Measurements from ENCODE around the gene C5orf15.
"Not testable (repeated sequence)": the region's sequence is repeated elsewhere in the genome, so short reads cannot be mapped to it uniquely, and the experiment has no call there.

C5orf15 gene

DNA sequence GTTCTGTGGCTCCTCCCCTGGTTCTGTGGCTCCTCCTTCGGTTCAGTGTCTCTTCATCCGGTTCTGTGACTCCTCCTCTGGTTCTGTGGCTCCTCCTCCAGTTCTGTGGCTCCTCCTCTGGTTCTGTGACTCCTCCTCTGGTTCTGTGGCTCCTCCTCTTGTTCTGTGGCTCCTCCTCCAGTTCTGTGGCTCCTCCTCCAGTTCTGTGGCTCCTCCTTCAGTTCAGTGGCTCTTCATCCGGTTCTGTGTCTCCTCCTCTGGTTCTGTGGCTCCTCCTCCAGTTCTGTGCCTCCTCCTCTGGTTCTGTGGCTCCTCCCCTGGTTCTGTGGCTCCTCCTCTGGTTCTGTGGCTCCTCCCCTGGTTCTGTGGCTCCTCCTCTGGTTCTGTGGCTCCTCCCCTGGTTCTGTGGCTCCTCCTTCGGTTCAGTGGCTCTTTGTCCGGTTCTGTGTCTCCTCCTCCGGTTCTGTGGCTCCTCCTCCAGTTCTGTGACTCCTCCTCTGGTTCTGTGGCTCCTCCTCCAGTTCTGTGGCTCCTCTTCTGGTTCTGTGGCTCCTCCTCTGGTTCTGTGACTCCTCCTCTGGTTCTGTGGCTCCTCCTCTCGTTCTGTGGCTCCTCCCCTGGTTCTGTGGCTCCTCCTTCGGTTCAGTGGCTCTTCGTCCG, 32.3 kb downstream of the C5orf15 start:
- not testable (repeated sequence) for DNase-seq

DNA sequence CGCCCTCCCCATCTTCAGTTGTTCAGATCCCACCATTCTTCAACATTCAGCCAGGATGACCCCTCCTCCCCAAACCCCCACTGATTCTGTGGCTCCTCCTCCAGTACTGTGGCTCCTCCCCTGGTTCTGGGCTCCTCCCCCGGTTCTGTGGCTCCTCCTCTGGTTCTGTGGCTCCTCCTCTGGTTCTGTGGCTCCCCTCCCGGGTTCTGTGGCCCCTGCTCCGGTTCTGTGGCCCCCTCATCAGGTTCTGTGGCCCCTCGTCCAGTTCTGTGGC, 32.8 kb downstream of the C5orf15 start:
- DNase-seq, result no peak

DNA sequence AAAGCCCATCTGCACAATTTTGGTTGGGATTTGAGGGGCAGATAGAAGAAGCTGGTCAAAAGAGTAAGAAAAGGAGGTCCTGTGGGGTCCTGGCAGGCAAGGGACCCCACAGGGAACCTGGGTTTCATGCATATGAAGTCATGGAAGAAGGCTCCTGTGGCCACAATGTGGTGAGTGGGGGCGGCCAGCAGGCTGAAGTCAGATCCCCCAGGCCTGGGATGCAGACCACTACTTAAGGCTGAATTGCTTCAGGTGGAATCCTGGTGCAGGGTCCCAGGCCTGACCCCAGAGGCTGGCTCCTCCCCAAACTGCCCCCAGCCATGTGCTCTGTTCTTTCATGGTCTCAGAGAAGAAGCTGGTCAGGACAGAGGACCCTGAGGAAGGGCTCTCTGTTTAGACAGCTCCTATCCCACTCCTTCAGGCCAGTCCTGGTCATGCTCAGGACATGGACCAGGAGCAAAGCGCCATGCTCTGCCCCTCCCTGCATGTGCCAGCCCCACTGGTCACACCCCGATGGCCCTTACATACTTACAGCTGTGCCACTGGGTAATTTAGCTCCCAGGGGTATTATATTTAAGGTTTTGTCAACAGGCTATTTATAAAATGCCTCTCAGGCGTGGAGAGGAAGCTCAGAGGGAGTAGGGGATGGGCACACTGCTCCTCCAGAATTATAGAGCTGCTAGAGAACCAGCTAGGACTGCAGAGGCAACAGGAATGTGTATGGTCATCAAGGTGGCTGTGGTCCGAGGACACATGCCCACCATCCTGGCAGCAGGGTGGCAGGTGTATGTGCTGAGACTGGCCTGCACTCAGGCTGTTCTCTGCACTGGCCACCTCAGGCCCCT, 33.4 kb downstream of the C5orf15 start:
- DNase-seq, result no peak

DNA sequence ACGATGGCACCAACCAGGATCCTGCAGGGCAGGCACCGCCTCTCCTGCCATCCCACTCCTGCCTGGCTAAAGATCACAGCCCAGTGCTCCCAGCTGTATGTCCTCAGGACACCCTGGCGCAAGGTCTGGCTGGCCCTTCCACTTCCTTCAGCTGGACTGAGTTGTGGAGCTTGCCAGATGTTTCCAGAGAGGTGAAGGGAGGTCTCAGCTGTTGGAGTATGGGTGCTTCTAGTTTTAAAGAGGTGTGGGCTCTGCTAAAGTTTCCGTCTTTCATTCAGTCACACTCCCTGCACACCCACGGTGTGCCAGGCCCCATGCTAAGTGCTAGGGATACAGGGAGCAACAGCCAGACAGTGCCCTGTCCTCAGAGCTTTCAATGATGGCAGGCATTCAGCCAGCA, 34.1 kb downstream of the C5orf15 start:
- DNase-seq, result no peak

DNA sequence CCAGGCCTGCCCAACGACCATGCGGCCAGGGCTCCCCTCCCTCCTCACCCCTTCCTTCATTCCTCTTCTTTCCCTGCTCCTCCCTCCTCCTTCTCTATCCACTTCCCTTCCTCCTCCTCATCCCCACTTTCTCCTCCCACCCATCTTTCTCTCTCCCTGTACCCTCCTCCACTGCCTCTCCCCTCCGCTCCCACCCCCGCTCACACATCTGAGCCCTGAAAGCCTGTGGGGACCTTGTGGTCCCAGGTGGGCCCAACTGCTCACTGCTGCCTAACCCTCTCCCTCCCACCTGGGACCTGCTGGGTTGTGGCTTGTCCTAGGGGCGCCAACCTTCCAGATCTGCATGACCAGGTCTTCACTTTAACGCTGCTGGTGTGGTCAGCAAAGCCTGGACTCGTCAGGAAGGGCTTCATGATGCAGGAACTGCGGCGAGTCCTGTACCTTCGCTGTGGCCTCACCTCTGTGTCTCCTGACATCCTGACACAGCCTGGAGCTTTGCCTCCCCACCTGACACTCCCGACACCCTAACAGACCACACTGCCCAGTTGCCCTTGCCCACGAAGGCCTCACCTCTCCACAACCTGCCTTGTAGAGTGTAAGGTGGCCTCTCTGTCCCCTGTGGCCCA, 34.6 kb downstream of the C5orf15 start:
- DNase-seq, result no peak

DNA sequence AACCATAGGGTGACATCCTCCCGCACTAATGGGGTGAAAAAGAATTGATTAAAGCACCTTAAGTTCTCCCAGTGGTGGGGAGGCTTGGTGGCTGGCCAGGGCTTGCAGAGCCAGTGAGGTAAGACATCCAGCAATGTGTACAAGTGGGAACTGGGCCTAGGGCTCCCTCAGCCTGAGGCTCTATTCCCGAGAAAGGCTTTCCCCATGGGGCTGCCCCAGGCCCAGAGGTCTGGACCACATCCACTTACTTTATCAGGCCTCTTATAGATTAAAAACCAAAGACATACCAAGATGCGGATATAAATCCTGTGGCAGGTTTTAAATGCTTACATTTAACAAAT, 35.3 kb downstream of the C5orf15 start:
- no peak for DNase-seq

DNA sequence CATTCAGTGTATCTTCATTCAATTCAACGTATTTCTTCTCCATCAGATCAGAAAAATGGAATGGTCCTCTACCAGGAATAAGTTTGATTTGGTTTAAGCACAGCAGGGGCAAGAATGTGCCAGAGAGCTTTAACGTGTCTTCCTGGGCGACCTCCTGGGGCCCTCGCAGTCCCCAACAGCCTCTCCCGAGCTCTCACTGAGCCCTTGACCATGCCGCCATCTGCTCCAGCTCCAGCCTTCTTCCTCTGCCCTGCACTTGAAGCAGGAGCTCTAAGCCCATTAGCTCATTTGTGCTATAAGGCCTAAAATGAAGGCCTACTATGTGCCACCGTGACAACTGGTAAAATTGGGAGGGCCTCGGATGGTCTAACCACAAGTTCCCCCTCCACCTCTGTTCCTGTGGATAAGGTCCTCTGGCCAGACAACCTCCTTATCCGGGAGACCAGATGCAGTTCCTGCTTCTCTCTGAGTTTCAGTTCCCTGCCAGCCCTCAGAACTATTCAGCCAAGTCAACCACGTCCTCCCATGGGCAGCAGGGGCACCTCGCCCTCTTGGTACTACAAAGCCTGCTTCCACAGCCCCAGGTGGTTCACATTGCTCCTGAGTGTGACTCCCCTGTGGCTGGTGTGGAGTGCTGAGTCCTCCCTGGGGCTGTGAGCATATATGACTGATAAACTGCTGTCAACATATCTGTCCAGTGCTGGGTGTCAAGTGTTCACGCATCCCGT, 35.8 kb downstream of the C5orf15 start:
- no peak for DNase-seq

DNA sequence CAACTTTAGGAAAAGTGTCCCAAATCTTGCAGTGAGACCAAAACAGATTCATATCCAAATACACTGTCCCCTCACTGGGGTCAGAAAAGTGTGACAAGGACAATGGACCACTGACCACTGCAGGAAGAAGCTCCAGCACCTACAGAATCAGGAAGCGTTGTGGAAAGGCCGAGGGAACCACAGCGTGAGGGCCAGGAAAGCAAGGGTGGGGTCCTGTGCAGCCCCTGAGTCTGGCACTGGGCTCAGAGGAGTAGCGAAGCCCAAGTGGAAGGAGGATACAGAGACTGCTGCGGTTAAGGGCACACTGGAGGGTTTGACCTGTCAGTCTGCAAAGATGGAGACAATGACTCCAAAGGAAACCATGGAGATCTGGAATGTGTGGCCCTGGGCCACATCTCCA, 36.9 kb downstream of the C5orf15 start:
- DNase-seq, result no peak

DNA sequence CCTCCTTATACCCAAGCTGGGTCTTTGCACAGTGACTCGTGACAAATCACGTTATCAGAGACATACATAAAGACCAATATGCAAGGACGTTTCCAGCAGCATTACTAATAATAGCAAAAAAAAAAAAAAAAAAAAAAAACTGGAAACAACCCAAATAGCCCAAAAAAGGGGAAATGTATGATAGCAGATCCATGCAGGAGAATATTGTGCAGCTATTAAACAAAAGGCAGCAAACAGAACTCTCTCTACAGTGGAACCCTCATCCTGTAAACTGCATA, 37.7 kb downstream of the C5orf15 start:
- no peak for DNase-seq

DNA sequence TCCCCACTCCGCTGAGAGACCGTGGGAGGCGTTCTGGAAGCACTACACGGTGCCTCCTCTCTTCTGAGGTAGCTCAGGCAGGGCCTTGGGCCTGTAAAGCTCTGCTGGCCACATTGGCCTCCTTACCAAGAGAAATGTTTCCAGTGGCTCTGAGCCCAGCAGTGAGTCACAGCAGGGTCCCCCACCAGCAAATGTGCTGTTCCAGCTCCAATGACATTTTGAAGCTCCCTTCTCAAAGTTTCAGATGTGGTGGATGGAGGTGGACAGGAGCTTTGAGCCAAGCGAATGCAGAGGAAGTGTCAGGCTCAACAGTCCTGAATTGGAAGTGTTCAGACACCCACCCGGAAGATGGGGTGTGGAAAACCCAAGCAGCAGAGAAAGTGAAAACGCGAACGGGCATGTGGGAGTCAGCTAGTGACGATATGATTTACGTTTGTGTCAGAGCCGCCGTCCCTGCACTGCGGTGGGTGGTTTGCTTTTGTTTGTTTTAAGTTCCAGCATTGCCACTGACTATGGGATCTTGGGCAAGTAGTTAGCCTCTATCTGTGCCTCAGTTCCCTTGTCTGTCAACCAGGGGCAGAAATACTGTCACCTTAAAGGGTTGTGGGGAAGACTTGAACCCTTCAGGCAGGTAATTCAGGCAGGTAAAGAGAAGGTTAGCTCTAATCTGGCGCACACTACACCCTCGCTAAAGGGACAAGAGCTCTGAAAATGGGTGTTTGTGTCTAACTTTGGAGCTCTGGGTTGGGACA, 38.2 kb downstream of the C5orf15 start:
- DNase-seq, result peak; percentile 34

DNA sequence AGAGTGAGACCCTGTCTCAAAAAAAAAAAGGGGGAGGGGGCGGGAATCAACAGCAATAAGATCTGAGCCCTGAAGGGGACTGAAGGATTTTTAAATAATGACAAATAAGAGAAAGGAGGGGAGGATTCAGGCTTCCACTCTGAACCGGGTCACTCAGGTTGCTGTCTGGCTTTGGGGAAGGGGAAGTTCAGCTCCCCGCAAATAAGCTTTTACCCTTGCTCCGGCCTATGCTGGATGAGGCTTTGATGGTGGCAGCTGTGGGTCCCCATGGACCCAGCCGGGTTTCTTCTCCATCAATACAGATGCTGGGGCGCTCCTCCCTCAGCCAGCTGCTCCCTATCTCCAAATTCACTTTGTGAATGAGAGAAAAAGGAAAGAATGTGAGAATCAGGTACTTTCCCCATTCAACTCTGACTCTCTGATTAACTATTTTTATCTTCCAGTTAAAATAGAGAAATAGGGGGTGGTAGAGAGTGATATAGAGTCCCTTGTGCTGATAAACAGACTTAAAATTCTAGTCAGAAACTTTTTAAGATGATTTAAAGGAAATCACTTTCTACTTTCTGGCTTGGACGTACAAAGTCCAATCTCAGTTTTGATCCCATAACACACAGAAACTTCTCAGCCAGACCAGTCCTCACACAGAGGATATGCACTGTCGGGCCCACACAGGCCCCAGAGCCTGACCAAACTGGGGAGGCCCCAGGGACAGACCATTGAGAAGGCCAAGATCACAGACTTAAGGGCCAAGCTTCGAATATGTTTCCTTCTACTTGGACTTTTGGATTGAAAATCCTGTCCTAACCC, 39.6 kb downstream of the C5orf15 start:
- no peak for DNase-seq

DNA sequence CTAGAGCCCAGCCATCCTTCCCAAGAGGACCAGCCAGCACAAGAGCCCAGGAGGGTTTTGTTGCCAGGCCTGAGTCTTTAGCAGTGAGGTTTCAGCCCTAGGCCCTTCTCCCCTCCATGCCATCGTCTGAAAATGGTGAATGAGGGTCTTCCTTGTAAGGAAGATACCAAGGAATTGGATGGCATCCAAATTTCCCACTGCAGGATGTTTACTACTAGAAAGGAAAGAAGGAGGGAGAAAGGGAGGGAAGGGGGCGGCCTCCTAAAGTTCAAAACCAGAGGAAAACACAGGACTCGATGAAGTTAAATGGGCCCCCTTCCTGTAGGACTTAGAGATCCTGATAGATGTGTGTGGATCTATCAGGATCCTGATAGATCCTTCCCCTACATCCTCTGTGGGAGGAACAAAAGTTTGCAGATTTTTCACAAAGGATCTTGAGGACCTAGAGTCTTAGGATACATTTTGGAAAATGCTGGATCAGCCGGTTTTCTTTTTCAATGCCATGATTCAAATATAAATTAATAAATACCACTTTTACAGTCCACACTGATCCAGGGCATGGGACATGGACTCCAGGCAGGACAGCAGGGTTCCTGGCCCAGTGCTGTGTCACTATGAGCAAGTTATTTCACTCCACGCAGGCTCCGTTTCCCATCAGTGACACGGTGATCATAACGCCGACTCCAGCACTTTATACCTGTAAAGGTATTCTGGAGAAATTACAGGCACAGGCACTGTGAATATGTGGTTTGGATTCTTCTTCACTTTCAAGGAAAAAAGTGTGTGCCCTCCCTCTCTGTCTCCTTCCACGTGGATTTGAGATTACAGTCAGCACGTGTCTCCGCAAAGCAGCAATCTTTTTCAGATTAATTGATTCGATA, 40.9 kb downstream of the C5orf15 start:
- DNase-seq, result no peak

DNA sequence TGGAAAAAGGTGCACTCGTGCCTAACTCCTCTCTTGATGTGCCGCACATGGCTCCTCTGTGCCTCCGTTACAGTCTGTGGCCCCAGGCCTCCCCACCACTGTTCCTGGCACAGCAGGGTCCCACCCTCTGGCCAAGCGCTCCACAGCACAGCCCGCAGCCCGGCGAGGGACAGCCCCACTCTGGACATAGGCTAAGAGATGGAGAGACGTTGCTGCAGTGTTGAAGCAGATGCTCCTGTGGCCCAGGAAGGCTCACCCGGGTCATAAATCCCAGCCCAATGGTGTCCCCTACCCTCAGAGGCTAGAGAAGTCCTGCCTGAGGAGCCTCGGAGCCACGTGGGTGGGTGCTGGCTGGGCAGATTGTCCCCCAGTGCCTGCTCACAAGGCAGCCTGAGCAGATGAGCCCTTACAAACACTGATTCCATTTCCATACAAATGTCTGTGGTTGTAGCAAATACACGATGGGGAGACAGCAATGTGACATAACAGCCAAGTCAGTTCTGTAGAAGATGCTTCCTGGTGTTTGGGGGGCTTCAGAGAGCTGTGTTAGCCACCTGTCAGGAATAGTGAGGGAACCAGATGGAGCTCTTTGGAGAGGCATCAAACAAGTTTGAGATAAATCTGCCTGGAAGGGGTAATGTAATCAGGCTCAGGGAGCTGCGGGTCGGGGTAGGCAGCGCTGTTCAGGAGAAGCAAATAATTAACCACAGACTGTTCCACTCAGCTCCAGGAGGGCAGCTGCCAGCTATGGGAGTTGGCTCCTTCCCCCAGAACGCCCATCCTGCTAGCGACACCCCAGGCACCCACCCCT, 41.7 kb downstream of the C5orf15 start:
- DNase-seq, result no peak

DNA sequence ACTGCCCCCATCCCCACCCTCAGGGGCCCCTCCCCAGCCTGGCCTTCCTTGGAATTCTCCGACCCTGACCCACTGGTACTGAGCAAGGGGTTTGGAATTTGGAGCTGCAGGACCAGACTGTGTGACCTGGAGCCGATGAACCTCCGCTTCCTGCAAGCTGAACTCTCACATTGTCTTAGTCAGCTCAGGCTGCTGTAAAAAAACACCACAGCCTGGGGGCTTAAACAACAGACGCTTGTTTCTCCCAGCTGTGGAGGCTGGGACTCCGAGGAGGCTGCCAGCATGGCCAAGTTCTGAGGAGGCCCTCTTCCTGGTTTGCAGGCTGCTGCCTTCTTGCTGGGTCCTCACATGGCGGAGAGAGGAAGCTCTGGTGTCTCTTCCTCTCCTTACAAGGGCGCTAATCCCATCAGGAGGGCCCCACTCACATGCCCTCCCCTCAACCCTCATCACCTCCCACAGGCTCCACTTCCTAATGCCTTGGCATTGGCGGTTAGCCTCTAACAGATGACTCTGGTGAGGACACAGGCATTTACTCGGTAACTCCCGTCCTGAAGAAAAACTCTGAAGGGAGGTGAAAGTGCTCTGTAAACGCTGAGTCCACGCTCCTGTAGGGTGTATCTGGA, 42.4 kb downstream of the C5orf15 start:
- DNase-seq, result no peak

DNA sequence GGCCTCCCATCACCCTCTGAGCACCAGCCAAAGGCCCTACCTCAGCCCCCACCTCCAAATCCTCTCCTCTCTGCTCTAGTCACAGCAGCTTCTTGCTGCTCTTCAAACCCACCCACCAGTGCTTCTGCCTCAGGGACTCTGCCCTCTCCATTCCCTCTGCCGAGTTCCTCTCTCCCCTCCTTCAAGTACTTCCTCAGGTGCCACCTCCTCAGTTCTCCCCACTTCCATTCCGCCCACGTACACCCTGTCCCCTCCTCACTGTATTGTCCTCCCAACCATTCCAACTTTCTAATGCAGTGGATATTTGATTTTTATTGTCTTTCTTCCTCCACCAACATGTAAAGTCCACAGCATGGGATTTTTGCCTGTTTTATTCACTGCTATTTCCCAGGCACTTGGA, 43.2 kb downstream of the C5orf15 start:
- no peak for DNase-seq

DNA sequence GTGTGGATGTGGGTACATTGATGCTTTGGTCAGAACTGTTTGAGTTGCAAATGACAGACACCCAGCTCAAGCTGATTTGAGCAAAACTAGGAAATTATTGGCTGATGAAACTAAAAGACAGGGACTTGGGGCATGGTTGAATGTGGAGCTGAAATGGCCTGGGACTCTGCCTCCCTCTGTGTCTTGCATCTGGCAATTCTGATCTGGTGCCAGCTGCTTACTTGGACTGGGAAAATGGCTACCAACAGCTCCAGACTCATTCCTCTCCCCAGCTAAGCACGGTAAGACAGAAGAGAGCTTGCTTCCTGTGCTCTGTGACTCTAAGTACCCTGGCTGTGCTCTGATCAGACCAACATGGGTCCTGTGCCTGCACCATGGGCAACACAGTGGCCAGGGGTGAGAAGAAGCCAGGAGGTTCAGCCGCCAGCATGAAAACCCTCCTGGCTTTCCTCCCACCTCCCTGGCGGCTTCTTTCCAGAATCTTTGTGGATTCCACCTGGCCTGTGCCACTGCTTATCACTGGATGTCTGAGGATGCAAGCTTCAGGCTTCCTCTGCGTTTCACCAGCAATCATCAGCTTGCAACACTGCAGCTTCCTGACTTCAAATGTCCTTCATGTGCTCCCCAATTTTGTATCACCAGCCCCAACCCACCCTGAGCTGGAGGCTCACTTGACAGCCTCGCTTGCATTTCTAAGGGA, 44.1 kb downstream of the C5orf15 start:
- no peak for DNase-seq

DNA sequence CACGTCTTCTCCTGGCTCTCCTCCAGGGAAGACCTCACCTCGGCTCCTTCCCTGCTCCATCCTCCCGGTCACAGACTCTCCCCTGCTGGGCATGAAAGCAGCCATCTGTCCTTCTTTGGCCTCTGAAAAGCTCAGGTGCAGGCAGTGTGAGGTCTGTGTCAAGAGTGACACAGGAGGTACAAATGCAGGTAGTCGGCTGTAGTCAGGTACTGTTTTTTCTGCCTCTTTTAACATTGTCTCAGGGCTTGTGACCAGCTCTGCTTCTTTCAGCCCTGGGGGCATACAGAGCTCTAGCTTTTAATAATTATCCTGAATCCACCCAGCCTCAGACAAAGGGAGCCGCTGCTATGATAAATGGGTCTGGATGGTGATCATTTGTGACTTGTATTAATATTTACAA, 46.4 kb downstream of the C5orf15 start:
- no peak for DNase-seq

DNA sequence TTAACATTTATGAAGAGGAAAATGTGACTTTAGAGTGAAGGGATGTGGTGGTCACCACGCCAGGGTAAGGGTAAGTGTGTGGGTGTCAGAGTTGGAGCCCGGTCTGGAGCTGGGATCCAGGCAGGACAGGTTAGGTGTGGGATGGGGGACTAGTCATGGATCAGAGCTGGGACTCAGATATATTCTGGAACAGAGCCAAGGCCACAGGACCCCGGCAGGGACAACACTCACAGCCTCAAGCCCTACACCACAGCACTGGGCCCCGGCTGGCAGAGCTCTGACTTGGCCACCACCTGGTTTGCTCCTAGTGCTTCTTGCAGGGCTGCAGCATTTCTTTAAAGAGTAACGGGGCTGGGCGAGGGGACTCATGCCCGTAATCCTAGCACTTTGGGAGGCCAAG, 47.4 kb downstream of the C5orf15 start:
- no peak for DNase-seq
